Endothelial cell of umbilical vein (primary cell): ENCODE results near the gene FRRS1L. TPM values are rescaled to one million over a fixed set of nuclear protein-coding genes. Genes with fewer than 3 reads are reported as not detected.

ENCODE experiments used
- BruUV-seq: library from RNA; stranded (reverse); fragments of 400-500 nt; replicated peaks from 2 replicates; lab custom pipeline; 2021; lab: Mats Ljungman, UMichigan
- CTCF ChIA-PET: fragments of 300-600, 350-600 bp; sonication (Branson Sonifier 250); formaldehyde crosslinking; loops from one replicate; lab custom pipeline; 2021; ENCODE audit warnings: antibody characterized with exemption, inconsistent platforms; lab: Charles Lee
- POLR2A ChIA-PET: fragments of 300-600, 350-600 bp; sonication (Branson Sonifier 250); formaldehyde crosslinking; loops from one replicate; lab custom pipeline; 2021; ENCODE audit warnings: antibody characterized with exemption, inconsistent platforms; lab: Charles Lee
- DNase-seq: peaks from one replicate; pipeline ENCODE4 v3.0.0-alpha.2; 2011; ENCODE audit warnings: low read depth, low spot score
- FAIRE-seq: peaks from 2 replicates; lab custom pipeline; 2011; peaks lifted over from hg19 to GRCh38; lab: Jason Lieb, UNC
- H2AFZ ChIP-seq: 2 replicates; pipeline ENCODE4 v1.6.0; 2012; ENCODE audit warnings: low read depth, low read length, control low read depth, inconsistent platforms
- H3K27ac ChIP-seq: 2 replicates; pipeline ENCODE4 v1.5.1; 2011; ENCODE audit warnings: low read depth, mild to moderate bottlenecking, control low read depth, low read length, moderate library complexity; ENCODE audit not compliant: insufficient read depth
- H3K27me3 ChIP-seq, 2 experiments: 2 replicates each; pipeline versions ENCODE4 v1.6.0 to v1.6.1; 2011; ENCODE audit warnings: low read length in 2 of 2, mixed read lengths in 1 of 2; ENCODE audit not compliant: control insufficient read depth in 2 of 2, insufficient read depth in 2 of 2
- H3K36me3 ChIP-seq, 2 experiments: 2 replicates in 1 of 2; 3 replicates in 1 of 2; pipeline ENCODE4 v1.5.1; 2011; ENCODE audit warnings: low read length in 2 of 2, mild to moderate bottlenecking in 1 of 2, moderate library complexity in 1 of 2; ENCODE audit not compliant: control insufficient read depth in 2 of 2, insufficient read depth in 2 of 2; ENCODE audit errors: extremely low read depth in 1 of 2
- H3K4me1 ChIP-seq: 3 replicates; pipeline ENCODE4 v1.5.1; 2011; ENCODE audit warnings: mild to moderate bottlenecking, low read length; ENCODE audit not compliant: control insufficient read depth, insufficient read depth; ENCODE audit errors: extremely low read depth
- H3K4me2 ChIP-seq: 2 replicates; pipeline ENCODE4 v1.6.1; 2011; ENCODE audit warnings: low read length, control low read depth, mixed read lengths; ENCODE audit not compliant: insufficient read depth
- H3K4me3 ChIP-seq, 3 experiments: fragments of 200-600 bp in 1 of 3; sonication (generic), shearing (Covaris generic) in 1 of 3; replicated peaks in 1 of 3; 2 replicates each; pipeline ENCODE4 v1.5.1; 2011 to 2016; ENCODE audit warnings: control low read depth in 3 of 3, low read length in 3 of 3, mild to moderate bottlenecking in 2 of 3, inconsistent platforms in 1 of 3, low read depth in 1 of 3, moderate library complexity in 1 of 3; ENCODE audit not compliant: insufficient read depth in 1 of 3
- H3K79me2 ChIP-seq: 2 replicates; pipeline ENCODE4 v1.6.0; 2012; ENCODE audit warnings: low read length, inconsistent platforms; ENCODE audit not compliant: control insufficient read depth, insufficient read depth
- H3K9ac ChIP-seq: replicated peaks from 2 replicates; pipeline ENCODE3; 2011; ENCODE audit warnings: low read length, control low read depth; ENCODE audit not compliant: insufficient read depth; ENCODE audit errors: extremely low read depth
- H3K9me1 ChIP-seq: replicated peaks from 3 replicates; pipeline ENCODE4 v1.6.0; 2011; ENCODE audit warnings: mild to moderate bottlenecking, low read length; ENCODE audit not compliant: control insufficient read depth, insufficient read depth; ENCODE audit errors: extremely low read depth
- H3K9me3 ChIP-seq: replicated peaks from 2 replicates; pipeline ENCODE4 v1.5.1; 2012; ENCODE audit warnings: low read length, inconsistent platforms; ENCODE audit not compliant: control insufficient read depth, insufficient read depth
- H4K20me1 ChIP-seq: replicated peaks from 2 replicates; pipeline ENCODE3; 2011; ENCODE audit warnings: mild to moderate bottlenecking, low read length; ENCODE audit not compliant: control insufficient read depth, insufficient read depth; ENCODE audit errors: extremely low read depth
- CTCF ChIP-seq, 2 donors: IDR thresholded peaks; 1 replicate in 1 of 2; 2 replicates in 1 of 2; pipeline ENCODE4 v1.5.1; 2011; ENCODE audit warnings: low read length in 2 of 2, mild to moderate bottlenecking in 2 of 2, moderate library complexity in 2 of 2, control low read depth in 1 of 2, inconsistent platforms in 1 of 2, low read depth in 1 of 2; ENCODE audit not compliant: insufficient read depth in 1 of 2; ENCODE audit errors: extremely low read depth in 1 of 2
- FOS ChIP-seq: IDR thresholded peaks from 2 replicates; pipeline ENCODE4 v1.6.1; 2011; ENCODE audit warnings: mild to moderate bottlenecking, low read length, moderate library complexity, borderline replicate concordance; ENCODE audit not compliant: insufficient read depth
- GATA2 ChIP-seq: IDR thresholded peaks from 2 replicates; pipeline ENCODE4 v1.7.0; 2011; ENCODE audit warnings: low read depth, mild to moderate bottlenecking, moderate library complexity, mixed read lengths, low read length; ENCODE audit not compliant: insufficient read length, insufficient read depth
- JUN ChIP-seq: IDR thresholded peaks from 2 replicates; pipeline ENCODE4 v1.6.1; 2011; ENCODE audit warnings: borderline replicate concordance, low read depth; ENCODE audit not compliant: insufficient read length, insufficient read depth
- MAX ChIP-seq: IDR thresholded peaks from 2 replicates; pipeline ENCODE4 v1.6.1; 2011; ENCODE audit not compliant: insufficient read depth, insufficient read length
- MYC ChIP-seq: IDR thresholded peaks from one replicate; pipeline ENCODE4 v1.6.1; 2011; ENCODE audit warnings: mild to moderate bottlenecking, low read depth, low read length
- POLR2A ChIP-seq: IDR thresholded peaks from 2 replicates; pipeline ENCODE4 v1.6.1; 2012; ENCODE audit warnings: low read depth, mild to moderate bottlenecking, control low read depth, low read length
- POLR2AphosphoS5 ChIP-seq: IDR thresholded peaks from 2 replicates; pipeline ENCODE4 v1.6.1; 2012; ENCODE audit warnings: low read depth, mild to moderate bottlenecking, control low read depth, low read length, moderate library complexity; ENCODE audit not compliant: insufficient read depth
- dilution Hi-C: fragments of 300-500 bp; cut with MboI; formaldehyde crosslinking; loops from one replicate; pipeline ENCODE4 v1.15.0; 2019; ENCODE audit warnings: low sequenced_read_pairs; ENCODE audit not compliant: extremely low pct_ligation_motif_present
- intact Hi-C: fragments of 100-400 bp; cut with micrococcal nuclease; formaldehyde crosslinking; loops from one replicate; pipeline ENCODE4 v1.10.0; 2022
- polyA plus RNA-seq, 4 experiments: library from polyadenylated mRNA; depleted of rRNA in 3 of 4; stranded (reverse) in 3 of 4; unstranded in 1 of 4; fragments of >200 nt; gene quantifications; 2 replicates each; pipeline versions ENCODE4 v1.2.1 to v1.2.3, GENCODE V29; 2011 to 2012; ENCODE audit warnings: missing spikeins in 1 of 4
- total RNA-seq: library from RNA; stranded (reverse); gene quantifications from 2 replicates; pipeline ENCODE4 v1.2.3, GENCODE V29; 2021

Gene FRRS1L
- total and polyA plus RNA-seq, 2 donors (not counting 3 experiments of a cell fraction or from before 2014, with no cell fraction given): not detected

- dilution Hi-C loops (no loop called here), intact Hi-C loops (no loop called here)
- H3K4me2 ChIP-seq: no peak overlapping the region
- H3K27me3 ChIP-seq: no peaks in the 10 kb centered on the region
- ChIA-PET CTCF (no interaction called here), POLR2A (no interaction called here)
- H2AFZ ChIP-seq: no peak overlapping the region
- no peaks in the 10 kb centered on the region for H3K9me3 ChIP-seq
- H3K9ac ChIP-seq: no peak overlapping the region
- no TSS peak for BruUV-seq
- H3K79me2 ChIP-seq: no peaks in the 10 kb centered on the region
- no peak for FAIRE-seq
- H3K27ac ChIP-seq: no peak overlapping the region
- TF ChIP-seq GATA2 (no peak), CTCF (IDR thresholded peaks at IDR 0.05; ENCODE audit: extremely low read depth in 1 of 2, insufficient read depth in 1 of 2, low read depth in 1 of 2, low read length in 2 of 2) (no peak), FOS (no peak), POLR2A (no peak), MAX (no peak), POLR2AphosphoS5 (no peak), JUN (no peak), MYC (no peak)
- no peaks in the 10 kb centered on the region for H4K20me1 ChIP-seq
- no peaks in the 10 kb centered on the region for H3K9me1 ChIP-seq
- H3K36me3 ChIP-seq: no peaks in the 10 kb centered on the region
- H3K4me3 ChIP-seq: no peak overlapping the region
- DNase-seq: no peak
- no peaks in the 10 kb centered on the region for H3K4me1 ChIP-seq
These were observed 46.5 kb upstream of the FRRS1L start for GRCh38 chr9:109213285-109214121.
